ENCODE results near the gene ZBTB7C. TPM values are rescaled to one million over a fixed set of nuclear protein-coding genes. Genes with fewer than 3 reads are reported as not detected.

Gene ZBTB7C
- total and polyA plus RNA-seq, 2 of the 8 experiments (the other 6 are each of a cell fraction or from before 2014, with no cell fraction given): 0.15 to 0.45 TPM

GRCh38 chr18:48450685-48451084, 41.5 kb upstream of the ZBTB7C start (continued):
- TF ChIP-seq, protein P1, sequence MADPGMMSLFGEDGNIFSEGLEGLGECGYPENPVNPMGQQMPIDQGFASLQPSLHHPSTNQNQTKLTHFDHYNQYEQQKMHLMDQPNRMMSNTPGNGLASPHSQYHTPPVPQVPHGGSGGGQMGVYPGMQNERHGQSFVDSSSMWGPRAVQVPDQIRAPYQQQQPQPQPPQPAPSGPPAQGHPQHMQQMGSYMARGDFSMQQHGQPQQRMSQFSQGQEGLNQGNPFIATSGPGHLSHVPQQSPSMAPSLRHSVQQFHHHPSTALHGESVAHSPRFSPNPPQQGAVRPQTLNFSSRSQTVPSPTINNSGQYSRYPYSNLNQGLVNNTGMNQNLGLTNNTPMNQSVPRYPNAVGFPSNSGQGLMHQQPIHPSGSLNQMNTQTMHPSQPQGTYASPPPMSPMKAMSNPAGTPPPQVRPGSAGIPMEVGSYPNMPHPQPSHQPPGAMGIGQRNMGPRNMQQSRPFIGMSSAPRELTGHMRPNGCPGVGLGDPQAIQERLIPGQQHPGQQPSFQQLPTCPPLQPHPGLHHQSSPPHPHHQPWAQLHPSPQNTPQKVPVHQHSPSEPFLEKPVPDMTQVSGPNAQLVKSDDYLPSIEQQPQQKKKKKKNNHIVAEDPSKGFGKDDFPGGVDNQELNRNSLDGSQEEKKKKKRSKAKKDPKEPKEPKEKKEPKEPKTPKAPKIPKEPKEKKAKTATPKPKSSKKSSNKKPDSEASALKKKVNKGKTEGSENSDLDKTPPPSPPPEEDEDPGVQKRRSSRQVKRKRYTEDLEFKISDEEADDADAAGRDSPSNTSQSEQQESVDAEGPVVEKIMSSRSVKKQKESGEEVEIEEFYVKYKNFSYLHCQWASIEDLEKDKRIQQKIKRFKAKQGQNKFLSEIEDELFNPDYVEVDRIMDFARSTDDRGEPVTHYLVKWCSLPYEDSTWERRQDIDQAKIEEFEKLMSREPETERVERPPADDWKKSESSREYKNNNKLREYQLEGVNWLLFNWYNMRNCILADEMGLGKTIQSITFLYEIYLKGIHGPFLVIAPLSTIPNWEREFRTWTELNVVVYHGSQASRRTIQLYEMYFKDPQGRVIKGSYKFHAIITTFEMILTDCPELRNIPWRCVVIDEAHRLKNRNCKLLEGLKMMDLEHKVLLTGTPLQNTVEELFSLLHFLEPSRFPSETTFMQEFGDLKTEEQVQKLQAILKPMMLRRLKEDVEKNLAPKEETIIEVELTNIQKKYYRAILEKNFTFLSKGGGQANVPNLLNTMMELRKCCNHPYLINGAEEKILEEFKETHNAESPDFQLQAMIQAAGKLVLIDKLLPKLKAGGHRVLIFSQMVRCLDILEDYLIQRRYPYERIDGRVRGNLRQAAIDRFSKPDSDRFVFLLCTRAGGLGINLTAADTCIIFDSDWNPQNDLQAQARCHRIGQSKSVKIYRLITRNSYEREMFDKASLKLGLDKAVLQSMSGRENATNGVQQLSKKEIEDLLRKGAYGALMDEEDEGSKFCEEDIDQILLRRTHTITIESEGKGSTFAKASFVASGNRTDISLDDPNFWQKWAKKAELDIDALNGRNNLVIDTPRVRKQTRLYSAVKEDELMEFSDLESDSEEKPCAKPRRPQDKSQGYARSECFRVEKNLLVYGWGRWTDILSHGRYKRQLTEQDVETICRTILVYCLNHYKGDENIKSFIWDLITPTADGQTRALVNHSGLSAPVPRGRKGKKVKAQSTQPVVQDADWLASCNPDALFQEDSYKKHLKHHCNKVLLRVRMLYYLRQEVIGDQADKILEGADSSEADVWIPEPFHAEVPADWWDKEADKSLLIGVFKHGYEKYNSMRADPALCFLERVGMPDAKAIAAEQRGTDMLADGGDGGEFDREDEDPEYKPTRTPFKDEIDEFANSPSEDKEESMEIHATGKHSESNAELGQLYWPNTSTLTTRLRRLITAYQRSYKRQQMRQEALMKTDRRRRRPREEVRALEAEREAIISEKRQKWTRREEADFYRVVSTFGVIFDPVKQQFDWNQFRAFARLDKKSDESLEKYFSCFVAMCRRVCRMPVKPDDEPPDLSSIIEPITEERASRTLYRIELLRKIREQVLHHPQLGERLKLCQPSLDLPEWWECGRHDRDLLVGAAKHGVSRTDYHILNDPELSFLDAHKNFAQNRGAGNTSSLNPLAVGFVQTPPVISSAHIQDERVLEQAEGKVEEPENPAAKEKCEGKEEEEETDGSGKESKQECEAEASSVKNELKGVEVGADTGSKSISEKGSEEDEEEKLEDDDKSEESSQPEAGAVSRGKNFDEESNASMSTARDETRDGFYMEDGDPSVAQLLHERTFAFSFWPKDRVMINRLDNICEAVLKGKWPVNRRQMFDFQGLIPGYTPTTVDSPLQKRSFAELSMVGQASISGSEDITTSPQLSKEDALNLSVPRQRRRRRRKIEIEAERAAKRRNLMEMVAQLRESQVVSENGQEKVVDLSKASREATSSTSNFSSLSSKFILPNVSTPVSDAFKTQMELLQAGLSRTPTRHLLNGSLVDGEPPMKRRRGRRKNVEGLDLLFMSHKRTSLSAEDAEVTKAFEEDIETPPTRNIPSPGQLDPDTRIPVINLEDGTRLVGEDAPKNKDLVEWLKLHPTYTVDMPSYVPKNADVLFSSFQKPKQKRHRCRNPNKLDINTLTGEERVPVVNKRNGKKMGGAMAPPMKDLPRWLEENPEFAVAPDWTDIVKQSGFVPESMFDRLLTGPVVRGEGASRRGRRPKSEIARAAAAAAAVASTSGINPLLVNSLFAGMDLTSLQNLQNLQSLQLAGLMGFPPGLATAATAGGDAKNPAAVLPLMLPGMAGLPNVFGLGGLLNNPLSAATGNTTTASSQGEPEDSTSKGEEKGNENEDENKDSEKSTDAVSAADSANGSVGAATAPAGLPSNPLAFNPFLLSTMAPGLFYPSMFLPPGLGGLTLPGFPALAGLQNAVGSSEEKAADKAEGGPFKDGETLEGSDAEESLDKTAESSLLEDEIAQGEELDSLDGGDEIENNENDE (IDR thresholded peaks at IDR 0.05; ENCODE audit: insufficient replicate concordance, low read length): no peak
- TF ChIP-seq BCL11A (IDR thresholded peaks at IDR 0.05; ENCODE audit: low read depth in 2 of 2, low read length in 2 of 2): no peak
- TF ChIP-seq RFX5 (IDR thresholded peaks at IDR 0.05; ENCODE audit: borderline replicate concordance, low read depth, low read length): no peak
- TF ChIP-seq GABPA (IDR thresholded peaks at IDR 0.05; ENCODE audit: borderline replicate concordance, insufficient read depth, low read length): no peak
- TF ChIP-seq TCF12 (IDR thresholded peaks at IDR 0.05; ENCODE audit: low read depth, low read length): no peak
- no peak for TF ChIP-seq SIRT6 (IDR thresholded peaks at IDR 0.05; ENCODE audit: low read length)
- no peak for TF ChIP-seq RBBP5 (IDR thresholded peaks at IDR 0.05; ENCODE audit: borderline replicate concordance, low read depth, low read length)
